ENCODE data around the gene CCNB1IP1.

DNA sequence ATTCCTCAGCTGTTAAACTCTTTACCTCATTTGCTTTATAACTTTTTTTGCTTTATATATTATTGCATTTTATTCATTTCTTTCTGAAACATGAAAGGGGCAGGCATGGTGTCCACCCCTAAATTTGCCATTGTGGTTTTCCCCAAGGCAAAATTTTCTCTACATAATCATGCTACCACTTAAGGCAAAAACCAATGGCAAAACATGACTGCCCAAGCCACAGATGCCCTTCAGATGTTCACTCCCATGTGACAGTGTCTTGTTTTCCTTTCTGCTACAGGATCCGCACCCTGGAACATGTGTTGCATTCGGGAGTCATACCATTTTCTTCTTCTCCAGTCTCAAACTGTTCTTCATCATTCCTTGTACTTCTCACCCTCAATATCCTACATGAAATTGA, 55.7 kb downstream of the CCNB1IP1 start:
- TF ChIP-seq, protein P1, sequence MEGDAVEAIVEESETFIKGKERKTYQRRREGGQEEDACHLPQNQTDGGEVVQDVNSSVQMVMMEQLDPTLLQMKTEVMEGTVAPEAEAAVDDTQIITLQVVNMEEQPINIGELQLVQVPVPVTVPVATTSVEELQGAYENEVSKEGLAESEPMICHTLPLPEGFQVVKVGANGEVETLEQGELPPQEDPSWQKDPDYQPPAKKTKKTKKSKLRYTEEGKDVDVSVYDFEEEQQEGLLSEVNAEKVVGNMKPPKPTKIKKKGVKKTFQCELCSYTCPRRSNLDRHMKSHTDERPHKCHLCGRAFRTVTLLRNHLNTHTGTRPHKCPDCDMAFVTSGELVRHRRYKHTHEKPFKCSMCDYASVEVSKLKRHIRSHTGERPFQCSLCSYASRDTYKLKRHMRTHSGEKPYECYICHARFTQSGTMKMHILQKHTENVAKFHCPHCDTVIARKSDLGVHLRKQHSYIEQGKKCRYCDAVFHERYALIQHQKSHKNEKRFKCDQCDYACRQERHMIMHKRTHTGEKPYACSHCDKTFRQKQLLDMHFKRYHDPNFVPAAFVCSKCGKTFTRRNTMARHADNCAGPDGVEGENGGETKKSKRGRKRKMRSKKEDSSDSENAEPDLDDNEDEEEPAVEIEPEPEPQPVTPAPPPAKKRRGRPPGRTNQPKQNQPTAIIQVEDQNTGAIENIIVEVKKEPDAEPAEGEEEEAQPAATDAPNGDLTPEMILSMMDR (conservative IDR thresholded peaks at IDR 0.05; ENCODE audit: low read depth, low read length) = no peak
- TF ChIP-seq EZH2 (IDR thresholded peaks at IDR 0.05; ENCODE audit: borderline replicate concordance, low read depth, low read length, poor library complexity, severe bottlenecking) = no peak

All from A673 (cell line).